Liver (tissue), 9 donors: Measurements from ENCODE around the gene B4GALT5. TPM values are rescaled to one million over a fixed set of nuclear protein-coding genes. Genes with fewer than 3 reads are reported as not detected.

ENCODE experiments used
- DNase-seq: peaks from one replicate; pipeline ENCODE4 v3.0.0-alpha.2; 2017; ENCODE audit warnings: low spot score
- H3K27ac ChIP-seq, 2 donors: one replicate each; pipeline ENCODE4 v1.7.0; 2013; ENCODE audit warnings: inconsistent platforms in 2 of 2, low read length in 2 of 2, control low read depth in 1 of 2, low read depth in 1 of 2, mild to moderate bottlenecking in 1 of 2
- H3K27me3 ChIP-seq, 4 donors: one replicate each; pipeline versions ENCODE4 v1.6.1 to v1.7.0; 2013; ENCODE audit warnings: low read length in 3 of 4, inconsistent platforms in 1 of 4, mild to moderate bottlenecking in 1 of 4, moderate library complexity in 1 of 4; ENCODE audit not compliant: control insufficient read depth in 4 of 4, insufficient read depth in 4 of 4
- H3K36me3 ChIP-seq, 4 donors: one replicate each; pipeline versions ENCODE4 v1.6.1 to v1.7.0; 2013; ENCODE audit warnings: low read length in 3 of 4, mild to moderate bottlenecking in 3 of 4, low read depth in 1 of 4, moderate library complexity in 1 of 4; ENCODE audit not compliant: control insufficient read depth in 4 of 4, insufficient read depth in 3 of 4
- H3K4me1 ChIP-seq, 4 donors: one replicate each; pipeline versions ENCODE4 v1.6.1 to v1.7.0; 2013; ENCODE audit warnings: low read length in 3 of 4, mild to moderate bottlenecking in 3 of 4, moderate library complexity in 1 of 4; ENCODE audit not compliant: control insufficient read depth in 4 of 4, insufficient read depth in 4 of 4
- H3K4me3 ChIP-seq, 3 donors: one replicate each; pipeline versions ENCODE4 v1.6.1 to v1.7.0; 2013; ENCODE audit warnings: low read length in 3 of 3, control low read depth in 1 of 3, low read depth in 1 of 3, mild to moderate bottlenecking in 1 of 3
- H3K9ac ChIP-seq, 2 donors: one replicate each; pipeline ENCODE4 v1.7.0; 2013; ENCODE audit warnings: low read length in 2 of 2, mild to moderate bottlenecking in 2 of 2, moderate library complexity in 2 of 2, control low read depth in 1 of 2, low read depth in 1 of 2
- H3K9me3 ChIP-seq, 4 donors: one replicate each; pipeline versions ENCODE4 v1.6.1 to v1.7.0; 2013; ENCODE audit warnings: low read length in 3 of 4; ENCODE audit not compliant: control insufficient read depth in 4 of 4
- ATF3 ChIP-seq: IDR thresholded peaks from 2 replicates; pipeline ENCODE4 v1.6.1; 2016; ENCODE audit warnings: antibody characterized with exemption
- CTCF ChIP-seq: fragments of 150-350 bp; IDR thresholded peaks from 2 replicates; pipeline ENCODE4 v1.5.1; 2017; ENCODE audit warnings: improper control_type of control experiment, low read depth, low read length; ENCODE audit not compliant: missing input control
- EGR1 ChIP-seq, 2 donors: IDR thresholded peaks; 2 replicates each; pipeline ENCODE4 v1.6.1; 2016 to 2018; ENCODE audit warnings: antibody characterized with exemption in 2 of 2, low read depth in 2 of 2
- FOXA1 ChIP-seq: IDR thresholded peaks from 2 replicates; pipeline ENCODE4 v1.6.1; 2016; ENCODE audit warnings: antibody characterized with exemption
- FOXA2 ChIP-seq: IDR thresholded peaks from 2 replicates; pipeline ENCODE4 v1.6.1; 2016; ENCODE audit warnings: antibody characterized with exemption
- GABPA ChIP-seq, 2 donors: IDR thresholded peaks in 1 of 2; conservative IDR thresholded peaks in 1 of 2; 2 replicates each; pipeline ENCODE4 v1.6.1; 2016; ENCODE audit warnings: antibody characterized with exemption in 2 of 2, mild to moderate bottlenecking in 1 of 2, moderate library complexity in 1 of 2
- HNF4A ChIP-seq, 2 donors: conservative IDR thresholded peaks; 2 replicates each; pipeline ENCODE4 v1.6.1; 2016; ENCODE audit warnings: antibody characterized with exemption in 2 of 2, mild to moderate bottlenecking in 2 of 2
- HNF4G ChIP-seq: IDR thresholded peaks from 2 replicates; pipeline ENCODE4 v1.6.1; 2016; ENCODE audit warnings: antibody characterized with exemption
- JUND ChIP-seq, 2 donors: IDR thresholded peaks; 2 replicates each; pipeline ENCODE4 v1.6.1; 2016; ENCODE audit warnings: antibody characterized with exemption in 2 of 2
- MAX ChIP-seq: IDR thresholded peaks from 2 replicates; pipeline ENCODE4 v1.6.1; 2016; ENCODE audit warnings: antibody characterized with exemption
- NR2F2 ChIP-seq: IDR thresholded peaks from 2 replicates; pipeline ENCODE4 v1.6.1; 2016; ENCODE audit warnings: antibody characterized with exemption
- RAD21 ChIP-seq, 2 donors: IDR thresholded peaks; 2 replicates each; pipeline ENCODE4 v1.6.1; 2016; ENCODE audit warnings: antibody characterized with exemption in 2 of 2, mild to moderate bottlenecking in 2 of 2
- REST ChIP-seq: IDR thresholded peaks from 2 replicates; pipeline ENCODE4 v1.6.1; 2016; ENCODE audit warnings: antibody characterized with exemption, mild to moderate bottlenecking
- RXRA ChIP-seq, 2 donors: IDR thresholded peaks; 2 replicates each; pipeline ENCODE4 v1.6.1; 2017 to 2018; ENCODE audit warnings: antibody characterized with exemption in 2 of 2, mild to moderate bottlenecking in 1 of 2
- SP1 ChIP-seq: IDR thresholded peaks from 2 replicates; pipeline ENCODE4 v1.6.1; 2018; ENCODE audit warnings: antibody characterized with exemption, mild to moderate bottlenecking
- TAF1 ChIP-seq: conservative IDR thresholded peaks from 2 replicates; pipeline ENCODE4 v1.6.1; 2016; ENCODE audit warnings: antibody characterized with exemption, mild to moderate bottlenecking
- YY1 ChIP-seq: IDR thresholded peaks from 2 replicates; pipeline ENCODE4 v1.6.1; 2016; ENCODE audit warnings: antibody characterized with exemption, mild to moderate bottlenecking
- ZBTB33 ChIP-seq: IDR thresholded peaks from 2 replicates; pipeline ENCODE4 v1.6.1; 2016; ENCODE audit warnings: antibody characterized with exemption
- WGBS: extraction: QIAGEN DNeasy Blood & Tissue Kit; methylation state at CpG from one replicate; pipeline ENCODE4 v1.1.7; 2013; 5-methylcytosine and 5-hydroxymethylcytosine counted together
- polyA plus RNA-seq, 2 donors: library from polyadenylated mRNA; stranded (reverse) in 1 of 2; unstranded in 1 of 2; fragments of 200-250 nt in 1 of 2; fragments of >200 nt in 1 of 2; fragmentation: Nextera tagmentation in 1 of 2; extraction: Ambion mirVana in 1 of 2; gene quantifications; one replicate each; pipeline versions ENCODE4 v1.2.1 to v1.2.3, GENCODE V29; 2013 to 2015
- total RNA-seq, 2 donors: library from RNA; depleted of rRNA; stranded (reverse); fragments of >200 nt; gene quantifications; one replicate each; pipeline ENCODE4 v1.2.3, GENCODE V29; 2014
- donor health status: healthy.
- donor health status: healthy.
- donor health status: healthy.
- donor health status: healthy.
- donor health status: healthy.

B4GALT5 gene
- total and polyA plus RNA-seq, 4 donors, result 2.0 to 28.2 (median 14.4) TPM

GRCh38 chr20:49642816-49643215 is 70.9 kb downstream of the B4GALT5 start:
- Histone ChIP-seq H3K27ac (no peak overlapping the region), H3K9ac (no peak overlapping the region), H3K4me1 (no peaks in the 10 kb centered on the region), H3K27me3 (no peaks in the 10 kb centered on the region), H3K9me3 (no peaks in the 10 kb centered on the region), H3K4me3 (no peak overlapping the region), H3K36me3 (peaks cover 16 to 80% (median 67%) of the 10 kb centered on the region in 4 donors)
- 88% methylated on average over 4 of the region's 4 CpGs for WGBS
- DNase-seq, result no peak
- no peak for TF ChIP-seq ATF3
- TF ChIP-seq NR2F2, result no peak
- TF ChIP-seq RAD21 (IDR thresholded peaks at IDR 0.05), result no peak
- no peak for TF ChIP-seq EGR1 (IDR thresholded peaks at IDR 0.05; ENCODE audit: low read depth in 2 of 2)
- TF ChIP-seq TAF1, result no peak
- no peak for TF ChIP-seq GABPA (IDR thresholded peaks at IDR 0.05 in 1 of 2, conservative IDR thresholded peaks at IDR 0.05 in 1 of 2)
- no peak for TF ChIP-seq CTCF
- TF ChIP-seq JUND (IDR thresholded peaks at IDR 0.05), result no peak
- TF ChIP-seq RXRA (IDR thresholded peaks at IDR 0.05), result no peak

GRCh38 chr20:49641683-49642656 is 71.7 kb downstream of the B4GALT5 start:
- peaks cover 16 to 77% (median 65%) of the 10 kb centered on the region in 4 donors for H3K36me3 ChIP-seq
- H3K9me3 ChIP-seq, result no peaks in the 10 kb centered on the region
- no peak for TF ChIP-seq FOXA1
- no peak for TF ChIP-seq HNF4G
- TF ChIP-seq REST, result no peak
- no peak for TF ChIP-seq RXRA (IDR thresholded peaks at IDR 0.05)
- TF ChIP-seq TAF1, result no peak
- TF ChIP-seq EGR1 (IDR thresholded peaks at IDR 0.05; ENCODE audit: low read depth in 2 of 2), result no peak
- no peak for TF ChIP-seq SP1
- no peak for TF ChIP-seq JUND (IDR thresholded peaks at IDR 0.05)
- TF ChIP-seq NR2F2, result no peak
- TF ChIP-seq ATF3, result no peak
- no peak for TF ChIP-seq YY1
- TF ChIP-seq HNF4A (conservative IDR thresholded peaks at IDR 0.05), result no peak
- TF ChIP-seq RAD21 (IDR thresholded peaks at IDR 0.05), result no peak
- no peak for TF ChIP-seq MAX
- TF ChIP-seq ZBTB33, result no peak
- no peak for TF ChIP-seq CTCF
- no peak for TF ChIP-seq GABPA (IDR thresholded peaks at IDR 0.05 in 1 of 2, conservative IDR thresholded peaks at IDR 0.05 in 1 of 2)
- no peak for TF ChIP-seq FOXA2
- no peak for DNase-seq
- no peaks in the 10 kb centered on the region for H3K4me1 ChIP-seq
- no peak overlapping the region for H3K9ac ChIP-seq
- H3K27ac ChIP-seq, result no peak overlapping the region
- H3K4me3 ChIP-seq, result no peak overlapping the region
- 87% methylated on average over 10 of the region's 10 CpGs for WGBS
- H3K27me3 ChIP-seq, result no peaks in the 10 kb centered on the region
